Activated effector memory CD4-positive, alpha-beta T cell treated with anti-CD3 and anti-CD28 coated beads, Interleukin-2, amount 50 U/mL, for 16 hours (primary cell): Measurements from ENCODE around the gene CREBZF.
"Not testable (repeated sequence)": the region's sequence is repeated elsewhere in the genome, so short reads cannot be mapped to it uniquely, and the experiment has no call there.

Source experiments
- DNase-seq: peaks from one replicate; pipeline ENCODE4 v3.0.0-alpha.2; 2020

Gene CREBZF

DNA sequence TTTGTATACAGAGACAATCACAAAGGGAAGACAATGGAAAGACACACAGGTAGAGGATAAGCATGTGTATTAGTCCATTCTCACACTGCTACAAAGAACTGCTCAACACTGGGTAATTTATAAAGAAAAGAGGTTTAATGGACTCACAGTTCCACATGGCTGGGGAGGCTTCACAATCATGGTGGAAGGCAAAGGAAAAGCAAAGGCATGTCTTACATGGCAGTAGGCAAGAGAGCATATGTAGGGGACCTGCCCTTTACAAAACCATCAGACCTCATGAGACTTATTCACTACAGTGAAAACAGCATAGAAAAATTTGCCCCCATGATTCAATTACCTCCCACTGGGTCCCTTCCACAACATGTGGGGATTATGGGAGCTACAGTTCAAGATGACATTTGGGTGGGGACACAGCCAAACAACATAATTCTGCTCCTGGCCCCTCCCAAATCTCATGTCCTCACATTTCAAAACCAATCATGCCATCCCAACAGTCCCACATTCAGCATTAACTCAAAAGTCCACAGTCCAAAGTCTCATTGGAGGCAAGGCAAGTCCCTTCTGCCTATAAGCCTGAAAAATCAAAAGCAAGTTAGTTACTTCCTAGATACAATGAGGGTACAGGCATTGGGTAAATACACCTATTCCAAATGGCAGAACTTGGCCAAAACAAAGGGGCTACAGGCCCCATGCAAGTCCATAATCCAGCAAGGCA lies 6.2 kb upstream of the CREBZF start:
- not testable (repeated sequence) for DNase-seq

DNA sequence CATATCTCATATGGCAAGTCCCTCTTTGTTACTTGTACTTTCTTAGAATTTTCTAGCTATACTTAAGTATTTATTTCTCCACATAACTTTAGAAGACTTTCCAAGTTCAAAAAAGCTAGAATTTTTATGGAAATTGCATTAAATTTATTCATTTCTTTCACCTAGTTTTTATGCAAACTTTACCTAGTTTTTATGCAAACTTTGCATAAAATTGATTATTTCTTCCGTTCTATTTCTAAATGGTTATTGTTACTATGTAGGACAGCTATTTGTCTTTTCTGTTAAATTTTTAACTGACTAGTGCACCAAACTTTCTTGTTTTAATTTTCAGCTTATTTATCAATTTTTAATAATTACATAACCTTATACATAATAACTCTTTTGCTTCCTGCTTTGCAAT lies 3.2 kb upstream of the CREBZF start:
- DNase-seq = no peak

DNA sequence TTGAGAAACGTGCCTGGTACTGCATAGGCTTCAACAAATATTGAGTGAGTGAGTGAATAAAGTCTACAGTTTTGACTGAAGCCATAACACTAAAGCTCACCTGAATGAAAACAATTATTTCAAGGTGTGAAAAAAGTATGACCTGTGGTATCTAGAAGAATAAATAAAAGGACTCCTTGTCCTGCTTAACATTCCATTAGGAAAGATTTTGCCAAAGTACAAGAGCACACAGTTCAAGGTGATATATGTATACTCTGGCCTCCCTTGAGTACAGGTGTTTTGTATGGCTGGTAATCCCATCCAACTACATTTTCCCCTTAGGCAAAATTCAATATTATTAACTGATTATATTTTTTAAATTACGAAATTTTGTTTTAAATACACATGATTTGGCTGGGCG lies 1.8 kb upstream of the CREBZF start:
- DNase-seq = no peak

- no peak for DNase-seq
Observed at GRCh38 chr11:85665733-85666132, 804 bp upstream of the CREBZF start.

DNA sequence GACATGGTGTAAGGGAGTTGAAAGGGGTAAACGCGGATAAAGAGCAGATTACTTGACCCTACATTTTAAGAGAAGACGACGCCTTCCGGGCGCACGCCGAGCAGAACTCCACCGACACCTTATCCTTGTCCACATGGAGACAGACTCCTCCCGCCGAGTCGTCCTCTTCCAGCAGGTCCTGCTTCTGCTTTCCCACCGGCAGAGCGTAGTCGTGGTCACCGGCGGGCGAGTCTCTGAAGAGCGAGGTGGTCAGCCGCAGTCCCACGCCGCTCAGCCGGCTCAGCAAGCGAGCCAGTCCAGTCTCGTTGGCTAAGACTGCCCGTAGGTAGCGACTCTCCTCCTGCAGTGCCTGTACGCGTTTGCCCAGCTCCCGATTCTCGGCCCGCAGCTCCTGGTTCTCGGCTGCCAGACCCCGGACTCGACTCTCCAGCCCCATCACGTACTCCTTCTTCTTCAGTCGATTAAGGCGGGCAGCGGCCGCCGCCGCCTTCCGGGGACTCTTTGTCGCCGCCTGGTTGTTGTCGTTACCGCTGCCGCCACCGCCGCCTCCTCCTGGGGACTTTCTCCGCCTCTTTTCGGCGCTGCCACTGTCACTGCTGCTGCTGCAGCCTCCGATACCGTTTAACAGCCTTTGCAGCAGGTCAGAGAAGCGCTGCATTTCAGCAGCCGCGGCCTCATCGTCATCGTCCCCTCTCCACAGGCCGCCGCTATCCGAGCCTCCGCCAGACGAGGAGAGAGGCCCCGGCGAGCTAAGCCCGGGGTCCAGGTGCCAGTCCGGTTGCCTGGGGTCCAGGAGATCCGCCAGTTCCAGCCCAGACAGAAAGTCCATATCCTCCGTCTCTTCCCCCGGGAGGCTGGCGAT lies 945 bp downstream of the CREBZF start:
- DNase-seq = peak; percentile 96

GRCh38 chr11:85663080-85663752 lies 1.7 kb downstream of the CREBZF start:
- no peak for DNase-seq

- DNase-seq = no peak
Observed at GRCh38 chr11:85661972-85662664, 2.8 kb downstream of the CREBZF start.

DNA sequence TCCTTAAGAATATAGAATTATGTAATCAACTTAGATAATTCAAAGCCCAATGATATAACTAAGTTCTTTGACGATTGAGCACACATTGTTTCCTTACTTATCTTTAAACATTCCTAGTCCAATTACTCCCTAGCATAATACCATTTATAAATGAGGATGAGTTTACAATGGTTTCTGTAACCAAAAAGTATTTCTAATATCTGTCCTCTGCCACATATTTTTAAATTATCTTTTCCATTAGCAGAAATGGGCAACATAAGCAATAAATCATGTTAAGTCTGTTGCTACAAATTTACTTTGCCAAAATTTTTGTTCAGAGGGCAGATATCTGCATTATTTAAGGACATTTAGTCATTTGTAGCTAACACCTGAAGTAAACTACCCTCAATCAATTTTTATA lies 6.7 kb downstream of the CREBZF start:
- DNase-seq = no peak

DNA sequence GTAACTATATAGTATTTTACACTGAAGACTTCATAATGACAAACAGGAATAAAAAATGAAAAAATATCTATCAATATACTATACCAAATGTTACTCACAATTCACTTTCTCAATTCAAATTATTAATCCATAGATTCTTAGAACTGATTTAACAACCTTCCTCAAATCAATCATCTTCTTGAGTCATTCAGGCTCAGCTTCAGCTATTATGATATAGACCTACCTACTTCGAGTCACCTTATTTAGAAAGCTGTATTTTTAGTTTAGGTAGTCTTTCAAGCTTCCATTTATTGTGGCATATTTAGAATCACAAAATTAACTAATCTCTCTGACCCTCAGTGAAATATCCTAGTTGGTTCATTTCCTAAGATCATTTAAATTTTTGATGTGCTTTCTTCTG lies 8.2 kb downstream of the CREBZF start:
- no peak for DNase-seq

GRCh38 chr11:85654343-85654742 lies 10.6 kb downstream of the CREBZF start:
- DNase-seq = not testable (repeated sequence)

DNA sequence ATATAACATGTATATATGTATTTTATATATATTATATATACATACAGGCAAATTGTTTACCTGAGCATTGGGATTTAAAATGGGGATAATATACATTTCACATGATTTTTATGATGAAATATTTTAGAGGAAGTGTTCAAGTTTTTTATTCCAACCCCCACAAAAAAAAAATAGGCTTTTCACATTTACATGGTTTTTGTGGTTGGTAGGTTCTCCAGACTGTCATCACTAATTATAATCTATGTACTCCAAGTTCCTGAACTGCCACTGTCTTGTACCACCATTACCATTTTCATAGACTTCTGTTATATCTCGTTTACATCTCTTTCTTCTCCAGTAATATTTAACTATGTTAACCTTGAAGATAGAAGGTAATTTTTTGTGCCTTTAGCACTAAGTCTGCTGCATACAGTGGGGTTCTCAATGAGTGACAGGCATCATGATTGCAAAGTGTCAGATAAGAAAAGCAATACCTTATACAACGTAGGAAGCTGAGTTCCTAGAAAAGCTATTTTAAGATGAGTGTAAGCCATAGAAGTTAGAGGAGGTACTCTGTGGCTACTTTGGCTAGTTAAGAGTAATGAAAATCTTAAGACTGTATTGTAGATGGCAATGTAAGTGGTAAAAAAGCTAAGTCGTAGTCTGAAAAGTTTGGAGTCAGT lies 12.0 kb downstream of the CREBZF start:
- DNase-seq = no peak

- no peak for DNase-seq
Observed at GRCh38 chr11:85651118-85651517, 13.8 kb downstream of the CREBZF start.

GRCh38 chr11:85647604-85648299 lies 17.2 kb downstream of the CREBZF start, which contains the start of gene TMEM126A:
Gene TMEM126A (plus strand): TSS chr11:85647967. CDS start chr11:85650256, 2,289 bp downstream.
- peak; percentile 97 for DNase-seq

DNA sequence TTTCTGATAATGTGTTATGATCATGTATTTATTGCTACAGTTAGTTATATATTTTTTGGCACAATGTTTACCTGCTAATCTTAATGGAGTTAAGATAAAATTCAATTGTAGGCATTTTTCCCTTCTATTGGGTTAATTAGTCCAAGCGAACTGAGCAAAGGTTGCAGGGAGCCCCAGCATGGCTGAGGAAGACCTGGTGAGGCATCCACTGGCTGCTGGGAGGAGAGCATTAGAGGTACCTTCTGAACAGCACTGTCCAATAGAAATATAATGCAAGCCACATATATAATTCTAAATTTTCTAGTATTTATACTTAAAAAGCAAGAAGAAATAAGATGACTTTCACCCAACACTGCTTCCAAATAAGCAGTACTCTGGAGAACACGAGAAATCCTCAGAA lies 17.9 kb downstream of the CREBZF start:
- no peak for DNase-seq

GRCh38 chr11:85643191-85643614 lies 21.7 kb downstream of the CREBZF start:
- DNase-seq = no peak

GRCh38 chr11:85634747-85635146 lies 30.2 kb downstream of the CREBZF start:
- DNase-seq = no peak

DNA sequence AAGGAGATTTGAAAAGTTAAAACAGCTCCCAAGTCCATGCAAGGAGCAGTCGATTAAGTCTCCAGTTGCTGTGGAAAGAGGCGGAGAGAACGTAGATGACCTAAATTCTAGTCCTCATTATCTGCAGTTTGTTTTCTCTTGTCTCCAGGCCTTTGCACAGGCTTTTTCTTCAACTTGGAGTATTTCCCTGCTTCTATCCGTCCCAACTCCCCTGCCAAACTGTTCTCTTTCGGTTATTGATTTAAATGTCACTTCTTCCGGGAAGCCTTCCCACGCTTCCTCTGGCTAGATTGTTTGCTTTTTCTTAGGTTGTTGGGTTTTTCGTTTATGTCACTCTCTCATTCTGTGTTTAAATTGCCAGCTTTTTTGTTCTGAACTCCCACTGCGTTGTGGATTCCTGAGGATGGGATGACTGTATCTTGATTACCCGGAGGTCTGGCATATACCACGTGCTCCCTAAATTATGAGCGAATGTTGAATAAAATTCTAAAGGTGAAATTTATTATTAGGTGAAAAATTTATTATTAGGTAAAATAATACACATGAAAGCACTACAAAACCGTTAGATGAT lies 36.1 kb downstream of the CREBZF start:
- peak; percentile 65 for DNase-seq

GRCh38 chr11:85627998-85628770 lies 36.7 kb downstream of the CREBZF start, which contains the start of gene TMEM126B:
Gene TMEM126B (plus strand): TSS chr11:85628593. CDS start chr11:85628608, 15 bp downstream.
- DNase-seq = peak; percentile 99

GRCh38 chr11:85627332-85627997 lies 37.5 kb downstream of the CREBZF start, which contains the start of gene DLG2:
Gene DLG2 (minus strand): TSS chr11:85627344.
- no peak for DNase-seq

DNA sequence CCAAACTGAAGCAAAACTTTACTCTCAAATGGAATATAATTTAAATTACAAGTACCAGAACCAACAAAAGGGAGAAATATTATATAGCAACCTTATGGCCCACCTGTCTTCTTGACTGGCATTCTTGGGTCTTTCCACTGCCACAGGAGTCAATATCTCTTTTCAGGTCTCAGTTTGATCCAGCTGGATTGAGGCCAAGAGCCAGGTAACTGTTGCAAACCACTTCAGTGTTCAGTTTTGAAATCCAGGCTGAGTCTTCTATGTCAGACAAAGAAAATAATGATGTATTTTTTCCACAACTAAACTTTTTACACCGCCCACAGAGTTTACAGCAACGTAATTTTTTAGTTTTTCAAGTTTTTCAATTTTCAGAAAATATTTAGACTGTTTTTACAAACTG lies 38.4 kb downstream of the CREBZF start:
- DNase-seq = no peak
